SK-N-SH treated with all-trans-retinoic acid at 6 μM for 48 hours (cell line): ENCODE results near the gene CEBPA.

Experiments
- ATAC-seq: fragments of 200-7000 bp; cut with Tn5 transposase; 3 replicates; pipeline ENCODE4 v1.9.1; 2020; ENCODE audit warnings: mild to moderate bottlenecking, moderate library complexity
- ARNTL ChIP-seq: fragments of 450-650 bp; formaldehyde crosslinking; IDR thresholded peaks from 2 replicates; pipeline ENCODE4 v1.5.0; 2020; ENCODE audit warnings: low read depth, mild to moderate bottlenecking, moderate library complexity, borderline replicate concordance
- BACH2 ChIP-seq: fragments of 250-450 bp; sonication (Bioruptor Pico); IDR thresholded peaks from 2 replicates; pipeline ENCODE4 v1.9.0; 2021; ENCODE audit warnings: mild to moderate bottlenecking, borderline replicate concordance
- CSDC2 ChIP-seq: fragments of 250-450 bp; sonication (Bioruptor Pico); IDR thresholded peaks from 2 replicates; pipeline ENCODE4 v1.5.0; 2020; ENCODE audit warnings: mild to moderate bottlenecking, moderate library complexity
- CSRNP3 ChIP-seq: fragments of 250-450 bp; sonication (Bioruptor Pico); IDR thresholded peaks from 2 replicates; pipeline ENCODE4 v1.5.1; 2021; ENCODE audit warnings: mild to moderate bottlenecking, moderate library complexity
- GLIS3 ChIP-seq: fragments of 250-450 bp; sonication (Bioruptor Pico); IDR thresholded peaks from 2 replicates; pipeline ENCODE4 v1.5.0; 2020; ENCODE audit warnings: mild to moderate bottlenecking, moderate library complexity
- ISL1 ChIP-seq: fragments of 250-450 bp; sonication (Bioruptor Pico); IDR thresholded peaks from 2 replicates; pipeline ENCODE4 v2.1.2; 2022; ENCODE audit warnings: mild to moderate bottlenecking, moderate library complexity
- OSR1 ChIP-seq: fragments of 250-450 bp; sonication (Bioruptor Pico); IDR thresholded peaks from 2 replicates; pipeline ENCODE4 v1.8.0; 2022; ENCODE audit warnings: moderate library complexity, mild to moderate bottlenecking, inconsistent platforms
- PPARA ChIP-seq: fragments of 250-450 bp; sonication (Bioruptor Pico); IDR thresholded peaks from 2 replicates; pipeline ENCODE4 v1.5.0; 2020; ENCODE audit warnings: mild to moderate bottlenecking, borderline replicate concordance
- SNAI2 ChIP-seq: fragments of 250-450 bp; sonication (Bioruptor Pico); IDR thresholded peaks from 2 replicates; pipeline ENCODE4 v1.5.0; 2020; ENCODE audit warnings: mild to moderate bottlenecking, moderate library complexity
- TCF4 ChIP-seq: fragments of 250-450 bp; sonication (Bioruptor Pico); IDR thresholded peaks from 2 replicates; pipeline ENCODE4 v1.8.0; 2021; ENCODE audit warnings: mild to moderate bottlenecking, moderate library complexity, borderline replicate concordance
- TOX ChIP-seq: fragments of 250-450 bp; sonication (Bioruptor Pico); IDR thresholded peaks from 2 replicates; pipeline ENCODE4 v1.8.0; 2021; ENCODE audit warnings: mild to moderate bottlenecking, moderate library complexity, borderline replicate concordance
- ZC3H10 ChIP-seq: fragments of 250-450 bp; sonication (Bioruptor Pico); IDR thresholded peaks from 2 replicates; pipeline ENCODE4 v1.5.1; 2021; ENCODE audit warnings: mild to moderate bottlenecking, moderate library complexity
- ZFP3 ChIP-seq: fragments of 250-450 bp; sonication (Bioruptor Pico); IDR thresholded peaks from 2 replicates; pipeline ENCODE4 v1.5.0; 2020; ENCODE audit warnings: mild to moderate bottlenecking, moderate library complexity
- ZFP30 ChIP-seq: fragments of 450-650 bp; formaldehyde crosslinking; IDR thresholded peaks from 2 replicates; pipeline ENCODE4 v1.5.0; 2022; ENCODE audit warnings: mild to moderate bottlenecking, moderate library complexity
- ZNF565 ChIP-seq: fragments of 450-650 bp; formaldehyde crosslinking; conservative IDR thresholded peaks from 2 replicates; pipeline ENCODE4 v1.5.0; 2020; ENCODE audit warnings: low read depth, mild to moderate bottlenecking, moderate library complexity
- ZNF70 ChIP-seq: fragments of 450-650 bp; formaldehyde crosslinking; IDR thresholded peaks from 2 replicates; pipeline ENCODE4 v1.5.0; 2020; ENCODE audit warnings: mild to moderate bottlenecking, moderate library complexity
- ZNF8 ChIP-seq: fragments of 450-650 bp; formaldehyde crosslinking; IDR thresholded peaks from 2 replicates; pipeline ENCODE4 v1.5.0; 2020; ENCODE audit warnings: mild to moderate bottlenecking, moderate library complexity
- TF ChIP-seq, protein P1 (sequence below): fragments of 250-450 bp; sonication (Bioruptor Pico); IDR thresholded peaks from 2 replicates; pipeline ENCODE4 v1.8.0; 2021; ENCODE audit warnings: low read depth, mild to moderate bottlenecking, moderate library complexity, borderline replicate concordance
- TF ChIP-seq, protein P2 (sequence below): fragments of 250-450 bp; sonication (Bioruptor Pico); IDR thresholded peaks from 2 replicates; pipeline ENCODE4 v1.5.0; 2020; ENCODE audit warnings: mild to moderate bottlenecking, moderate library complexity
- TF ChIP-seq, protein P3 (sequence below): fragments of 250-450 bp; sonication (Bioruptor Pico); IDR thresholded peaks from 2 replicates; pipeline ENCODE4 v1.5.1; 2020; ENCODE audit warnings: low read depth, mild to moderate bottlenecking, moderate library complexity
- TF ChIP-seq, protein P4 (sequence below): fragments of 250-450 bp; sonication (Bioruptor Pico); IDR thresholded peaks from 2 replicates; pipeline ENCODE4 v1.8.0; 2020; ENCODE audit warnings: mild to moderate bottlenecking, moderate library complexity, borderline replicate concordance

CEBPA gene

DNA sequence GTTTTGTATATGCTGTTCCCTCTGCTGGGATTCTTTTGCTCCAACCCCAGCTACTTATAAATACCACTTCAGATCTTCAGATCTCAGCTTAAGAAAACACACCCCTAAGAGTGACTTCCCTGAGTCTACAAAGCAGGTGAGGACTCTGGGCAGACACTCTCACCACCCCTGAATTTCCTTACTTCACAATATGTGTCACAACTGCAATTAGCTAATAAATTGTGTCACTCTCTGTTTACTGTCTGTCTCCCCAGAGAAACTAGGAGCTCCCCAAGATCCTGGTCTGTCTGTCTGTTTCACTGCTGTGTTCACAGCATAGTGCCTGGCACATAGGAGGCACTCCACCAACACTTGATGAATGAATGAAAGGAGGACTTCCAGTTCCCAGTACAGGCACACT is 14.4 kb downstream of the CEBPA start:
- TF ChIP-seq ZNF565 (CRISPR knock-in tag) (no peak), GLIS3 (no peak), TOX (CRISPR knock-in tag) (no peak)
- no peak for ATAC-seq

DNA sequence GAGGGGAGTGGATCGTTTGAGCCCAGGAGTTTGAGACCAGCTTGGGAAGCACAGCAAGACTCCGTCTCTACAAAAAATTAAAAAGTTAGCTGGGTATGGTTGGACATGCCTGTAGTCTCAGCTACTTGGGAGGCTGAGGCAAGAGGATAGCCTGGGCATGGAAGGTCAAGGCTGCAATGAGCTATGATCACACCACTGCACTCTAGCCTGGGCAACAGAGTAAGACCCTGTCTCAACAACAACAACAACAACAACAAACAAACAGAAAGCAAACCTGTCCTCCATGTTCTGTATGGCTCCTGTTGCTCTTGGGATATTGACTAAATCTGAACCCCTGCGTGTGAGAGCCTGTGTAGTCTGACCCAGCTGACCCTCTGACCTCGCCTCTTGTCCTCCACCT is 14.9 kb downstream of the CEBPA start:
- ATAC-seq: no peak
- TF ChIP-seq CSRNP3 (CRISPR knock-in tag) (no peak), OSR1 (CRISPR knock-in tag) (no peak), ZFP3 (CRISPR knock-in tag) (no peak), TCF4 (CRISPR knock-in tag) (no peak), ARNTL (CRISPR knock-in tag) (no peak), SNAI2 (no peak), GLIS3 (no peak), ZC3H10 (CRISPR knock-in tag) (no peak), ZNF565 (CRISPR knock-in tag) (no peak), ZNF8 (no peak), ZNF70 (CRISPR knock-in tag) (no peak), ZFP30 (CRISPR knock-in tag) (no peak), TOX (CRISPR knock-in tag) (no peak)
- TF ChIP-seq, protein P1, sequence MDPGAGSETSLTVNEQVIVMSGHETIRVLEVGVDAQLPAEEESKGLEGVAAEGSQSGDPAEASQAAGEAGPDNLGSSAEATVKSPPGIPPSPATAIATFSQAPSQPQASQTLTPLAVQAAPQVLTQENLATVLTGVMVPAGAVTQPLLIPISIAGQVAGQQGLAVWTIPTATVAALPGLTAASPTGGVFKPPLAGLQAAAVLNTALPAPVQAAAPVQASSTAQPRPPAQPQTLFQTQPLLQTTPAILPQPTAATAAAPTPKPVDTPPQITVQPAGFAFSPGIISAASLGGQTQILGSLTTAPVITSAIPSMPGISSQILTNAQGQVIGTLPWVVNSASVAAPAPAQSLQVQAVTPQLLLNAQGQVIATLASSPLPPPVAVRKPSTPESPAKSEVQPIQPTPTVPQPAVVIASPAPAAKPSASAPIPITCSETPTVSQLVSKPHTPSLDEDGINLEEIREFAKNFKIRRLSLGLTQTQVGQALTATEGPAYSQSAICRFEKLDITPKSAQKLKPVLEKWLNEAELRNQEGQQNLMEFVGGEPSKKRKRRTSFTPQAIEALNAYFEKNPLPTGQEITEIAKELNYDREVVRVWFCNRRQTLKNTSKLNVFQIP: no peak
- TF ChIP-seq, protein P2, sequence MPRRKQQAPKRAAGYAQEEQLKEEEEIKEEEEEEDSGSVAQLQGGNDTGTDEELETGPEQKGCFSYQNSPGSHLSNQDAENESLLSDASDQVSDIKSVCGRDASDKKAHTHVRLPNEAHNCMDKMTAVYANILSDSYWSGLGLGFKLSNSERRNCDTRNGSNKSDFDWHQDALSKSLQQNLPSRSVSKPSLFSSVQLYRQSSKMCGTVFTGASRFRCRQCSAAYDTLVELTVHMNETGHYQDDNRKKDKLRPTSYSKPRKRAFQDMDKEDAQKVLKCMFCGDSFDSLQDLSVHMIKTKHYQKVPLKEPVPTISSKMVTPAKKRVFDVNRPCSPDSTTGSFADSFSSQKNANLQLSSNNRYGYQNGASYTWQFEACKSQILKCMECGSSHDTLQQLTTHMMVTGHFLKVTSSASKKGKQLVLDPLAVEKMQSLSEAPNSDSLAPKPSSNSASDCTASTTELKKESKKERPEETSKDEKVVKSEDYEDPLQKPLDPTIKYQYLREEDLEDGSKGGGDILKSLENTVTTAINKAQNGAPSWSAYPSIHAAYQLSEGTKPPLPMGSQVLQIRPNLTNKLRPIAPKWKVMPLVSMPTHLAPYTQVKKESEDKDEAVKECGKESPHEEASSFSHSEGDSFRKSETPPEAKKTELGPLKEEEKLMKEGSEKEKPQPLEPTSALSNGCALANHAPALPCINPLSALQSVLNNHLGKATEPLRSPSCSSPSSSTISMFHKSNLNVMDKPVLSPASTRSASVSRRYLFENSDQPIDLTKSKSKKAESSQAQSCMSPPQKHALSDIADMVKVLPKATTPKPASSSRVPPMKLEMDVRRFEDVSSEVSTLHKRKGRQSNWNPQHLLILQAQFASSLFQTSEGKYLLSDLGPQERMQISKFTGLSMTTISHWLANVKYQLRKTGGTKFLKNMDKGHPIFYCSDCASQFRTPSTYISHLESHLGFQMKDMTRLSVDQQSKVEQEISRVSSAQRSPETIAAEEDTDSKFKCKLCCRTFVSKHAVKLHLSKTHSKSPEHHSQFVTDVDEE (CRISPR knock-in tag): no peak
- TF ChIP-seq, protein P3, sequence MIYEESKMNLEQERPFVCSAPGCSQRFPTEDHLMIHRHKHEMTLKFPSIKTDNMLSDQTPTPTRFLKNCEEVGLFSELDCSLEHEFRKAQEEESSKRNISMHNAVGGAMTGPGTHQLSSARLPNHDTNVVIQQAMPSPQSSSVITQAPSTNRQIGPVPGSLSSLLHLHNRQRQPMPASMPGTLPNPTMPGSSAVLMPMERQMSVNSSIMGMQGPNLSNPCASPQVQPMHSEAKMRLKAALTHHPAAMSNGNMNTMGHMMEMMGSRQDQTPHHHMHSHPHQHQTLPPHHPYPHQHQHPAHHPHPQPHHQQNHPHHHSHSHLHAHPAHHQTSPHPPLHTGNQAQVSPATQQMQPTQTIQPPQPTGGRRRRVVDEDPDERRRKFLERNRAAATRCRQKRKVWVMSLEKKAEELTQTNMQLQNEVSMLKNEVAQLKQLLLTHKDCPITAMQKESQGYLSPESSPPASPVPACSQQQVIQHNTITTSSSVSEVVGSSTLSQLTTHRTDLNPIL (CRISPR knock-in tag): no peak

- ATAC-seq: no peak
- TF ChIP-seq CSDC2 (CRISPR knock-in tag) (no peak), TOX (CRISPR knock-in tag) (no peak), BACH2 (no peak), GLIS3 (no peak), ZNF8 (no peak), PPARA (CRISPR knock-in tag) (no peak)
- TF ChIP-seq, protein P4, sequence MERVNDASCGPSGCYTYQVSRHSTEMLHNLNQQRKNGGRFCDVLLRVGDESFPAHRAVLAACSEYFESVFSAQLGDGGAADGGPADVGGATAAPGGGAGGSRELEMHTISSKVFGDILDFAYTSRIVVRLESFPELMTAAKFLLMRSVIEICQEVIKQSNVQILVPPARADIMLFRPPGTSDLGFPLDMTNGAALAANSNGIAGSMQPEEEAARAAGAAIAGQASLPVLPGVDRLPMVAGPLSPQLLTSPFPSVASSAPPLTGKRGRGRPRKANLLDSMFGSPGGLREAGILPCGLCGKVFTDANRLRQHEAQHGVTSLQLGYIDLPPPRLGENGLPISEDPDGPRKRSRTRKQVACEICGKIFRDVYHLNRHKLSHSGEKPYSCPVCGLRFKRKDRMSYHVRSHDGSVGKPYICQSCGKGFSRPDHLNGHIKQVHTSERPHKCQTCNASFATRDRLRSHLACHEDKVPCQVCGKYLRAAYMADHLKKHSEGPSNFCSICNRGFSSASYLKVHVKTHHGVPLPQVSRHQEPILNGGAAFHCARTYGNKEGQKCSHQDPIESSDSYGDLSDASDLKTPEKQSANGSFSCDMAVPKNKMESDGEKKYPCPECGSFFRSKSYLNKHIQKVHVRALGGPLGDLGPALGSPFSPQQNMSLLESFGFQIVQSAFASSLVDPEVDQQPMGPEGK (CRISPR knock-in tag): no peak
- TF ChIP-seq, all 23 proteins: peak for 0
Observed at GRCh38 chr19:33286899-33287298, 15.4 kb downstream of the CEBPA start.

DNA sequence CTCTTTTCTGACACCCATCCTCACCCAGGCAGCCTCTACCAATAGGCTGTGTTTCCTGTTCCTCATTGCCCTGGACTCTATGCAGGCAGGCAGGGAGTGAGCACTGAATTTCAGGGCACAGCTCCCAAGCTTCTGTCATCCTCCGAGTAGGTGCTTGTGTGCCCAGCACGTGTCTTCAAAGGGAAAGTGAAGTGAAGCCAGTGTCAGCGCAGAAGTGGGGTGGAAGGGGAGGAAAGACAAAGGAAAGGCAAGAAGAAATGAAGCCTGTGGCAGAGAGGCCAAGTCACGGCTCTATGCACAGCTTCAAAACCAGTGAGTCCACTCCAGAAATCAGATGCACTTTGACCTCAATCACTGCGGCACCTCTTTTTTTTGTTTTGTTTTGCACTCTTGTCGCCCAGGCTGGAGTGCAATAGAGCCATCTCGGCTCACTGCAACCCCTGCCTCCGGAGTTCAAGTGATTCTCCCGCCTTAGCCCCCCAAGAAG is 16.9 kb downstream of the CEBPA start:
- TF ChIP-seq, protein P2 (CRISPR knock-in tag): no peak
- TF ChIP-seq CSDC2 (CRISPR knock-in tag): no peak
- TF ChIP-seq ZC3H10 (CRISPR knock-in tag): no peak
- TF ChIP-seq, protein P1: no peak
- TF ChIP-seq ZFP3 (CRISPR knock-in tag): no peak
- TF ChIP-seq ISL1 (CRISPR knock-in tag): no peak
- TF ChIP-seq PPARA (CRISPR knock-in tag): no peak
- TF ChIP-seq ARNTL (CRISPR knock-in tag): no peak
- TF ChIP-seq OSR1 (CRISPR knock-in tag): no peak
- TF ChIP-seq ZFP30 (CRISPR knock-in tag): no peak
- TF ChIP-seq GLIS3: no peak
- TF ChIP-seq ZNF70 (CRISPR knock-in tag): no peak
- no peak for TF ChIP-seq TCF4 (CRISPR knock-in tag)
- no peak for ATAC-seq
